HG02759 (cell line): ENCODE data around the gene SPN.
"Not testable (repeated sequence)": the region's sequence is repeated elsewhere in the genome, so short reads cannot be mapped to it uniquely, and the experiment has no call there.

Experiments used
- ATAC-seq: cut with Tn5 transposase; IDR thresholded peaks from one replicate; pipeline ENCODE4 v1.9.1; 2021; ENCODE audit warnings: mild to moderate bottlenecking, moderate library complexity; ENCODE audit not compliant: unreplicated experiment

SPN gene, protein sequence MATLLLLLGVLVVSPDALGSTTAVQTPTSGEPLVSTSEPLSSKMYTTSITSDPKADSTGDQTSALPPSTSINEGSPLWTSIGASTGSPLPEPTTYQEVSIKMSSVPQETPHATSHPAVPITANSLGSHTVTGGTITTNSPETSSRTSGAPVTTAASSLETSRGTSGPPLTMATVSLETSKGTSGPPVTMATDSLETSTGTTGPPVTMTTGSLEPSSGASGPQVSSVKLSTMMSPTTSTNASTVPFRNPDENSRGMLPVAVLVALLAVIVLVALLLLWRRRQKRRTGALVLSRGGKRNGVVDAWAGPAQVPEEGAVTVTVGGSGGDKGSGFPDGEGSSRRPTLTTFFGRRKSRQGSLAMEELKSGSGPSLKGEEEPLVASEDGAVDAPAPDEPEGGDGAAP

DNA sequence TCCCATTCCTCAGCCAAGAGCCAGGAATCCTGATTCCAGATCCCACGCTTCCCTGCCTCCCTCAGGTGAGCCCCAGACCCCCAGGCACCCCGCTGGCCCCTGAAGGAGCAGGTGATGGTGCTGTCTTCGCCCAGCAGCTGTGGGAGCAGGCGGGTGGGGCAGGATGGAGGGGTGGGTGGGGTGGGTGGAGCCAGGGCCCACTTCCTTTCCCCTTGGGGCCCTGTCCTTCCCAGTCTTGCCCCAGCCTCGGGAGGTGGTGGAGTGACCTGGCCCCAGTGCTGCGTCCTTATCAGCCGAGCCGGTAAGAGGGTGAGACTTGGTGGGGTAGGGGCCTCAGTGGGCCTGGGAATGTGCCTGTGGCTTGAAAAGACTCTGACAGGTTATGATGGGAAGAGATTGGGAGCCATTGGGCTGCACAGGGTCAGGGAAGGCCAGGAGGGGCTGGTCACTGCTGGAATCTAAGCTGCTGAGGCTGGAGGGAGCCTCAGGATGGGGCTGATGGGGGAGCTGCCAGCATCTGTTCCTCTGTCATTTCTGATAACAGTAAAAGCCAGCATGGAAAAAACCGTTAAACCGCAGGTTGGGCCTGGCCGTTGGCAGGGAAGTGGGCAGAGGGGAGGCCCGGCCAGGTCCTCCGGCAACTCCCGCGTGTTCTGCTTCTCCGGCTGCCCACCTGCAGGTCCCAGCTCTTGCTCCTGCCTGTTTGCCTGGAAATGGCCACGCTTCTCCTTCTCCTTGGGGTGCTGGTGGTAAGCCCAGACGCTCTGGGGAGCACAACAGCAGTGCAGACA, at the start of gene SPN:
SPN (plus strand) TSS at position 232 of the 791 bp plus-strand sequence; CDS start at position 714, 482 bp downstream.
- ATAC-seq, result peak; percentile 34

DNA sequence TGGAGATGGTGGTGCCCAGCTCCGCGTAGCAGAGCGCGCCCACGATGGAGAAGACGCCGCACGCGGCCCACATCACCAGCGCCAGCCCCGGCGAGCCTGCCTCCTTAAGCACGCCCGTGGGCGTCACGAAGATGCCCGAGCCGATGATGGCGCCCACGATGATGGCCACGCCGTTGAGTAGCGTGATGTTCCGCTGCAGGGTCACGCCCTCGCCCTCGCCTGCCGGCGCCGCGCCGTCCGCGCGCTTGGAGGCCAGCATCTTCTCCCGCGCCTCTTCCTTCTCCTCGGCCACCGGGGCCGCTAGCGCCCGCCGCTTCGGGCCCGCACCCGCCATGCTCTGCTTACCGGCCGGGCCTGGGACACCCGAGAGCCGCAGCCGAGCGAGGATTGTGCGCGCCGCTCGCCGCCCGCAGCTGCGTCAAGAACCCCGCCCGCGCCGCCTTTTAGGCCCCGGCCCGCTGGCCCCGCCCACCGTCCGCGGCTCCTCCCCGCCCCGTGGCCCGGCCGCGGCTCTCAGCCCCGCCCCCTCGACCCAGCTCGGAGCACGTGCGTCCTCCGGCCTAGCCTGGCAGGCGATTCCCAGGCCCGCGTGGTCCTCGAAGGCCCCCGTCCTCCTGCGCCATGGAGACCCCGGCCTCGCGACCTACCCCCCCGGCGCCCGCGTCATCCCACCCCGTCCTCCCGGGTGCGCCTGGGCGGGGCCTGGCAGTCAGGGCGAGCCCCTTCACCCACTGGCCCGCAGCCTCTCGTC, 49.6 kb upstream of the SPN start:
- ATAC-seq, result peak; percentile 59

DNA sequence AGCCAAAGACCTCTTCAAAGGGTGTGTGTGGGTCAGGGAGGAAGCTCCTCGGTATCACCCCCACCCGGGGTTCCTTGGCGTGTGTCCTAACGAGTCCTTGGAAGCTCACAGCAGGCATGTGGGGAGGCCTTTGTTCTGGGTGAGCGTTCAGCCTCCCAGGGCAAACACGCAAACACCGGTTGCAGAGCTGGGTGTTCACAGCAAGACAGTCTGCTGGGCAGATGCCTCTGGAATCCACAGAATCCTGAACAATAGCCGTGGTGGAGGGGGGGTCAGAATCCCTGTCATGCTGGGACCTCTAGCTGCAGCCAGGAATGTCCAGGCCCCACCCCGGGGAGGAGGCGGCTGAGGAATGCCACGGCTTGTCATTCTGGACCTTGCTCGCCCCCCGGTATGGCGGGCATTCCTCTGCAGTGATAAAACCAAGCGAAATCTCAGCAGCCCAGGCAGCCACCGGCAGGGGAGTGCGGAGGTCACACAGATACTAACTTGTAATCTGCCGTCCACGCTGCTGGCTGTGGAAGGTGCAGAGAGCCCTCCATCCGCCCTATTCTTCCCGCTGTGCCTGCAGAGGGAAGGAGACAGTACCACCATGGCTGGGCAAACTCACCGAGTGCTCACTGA, 48.2 kb upstream of the SPN start:
- not testable (repeated sequence) for ATAC-seq

DNA sequence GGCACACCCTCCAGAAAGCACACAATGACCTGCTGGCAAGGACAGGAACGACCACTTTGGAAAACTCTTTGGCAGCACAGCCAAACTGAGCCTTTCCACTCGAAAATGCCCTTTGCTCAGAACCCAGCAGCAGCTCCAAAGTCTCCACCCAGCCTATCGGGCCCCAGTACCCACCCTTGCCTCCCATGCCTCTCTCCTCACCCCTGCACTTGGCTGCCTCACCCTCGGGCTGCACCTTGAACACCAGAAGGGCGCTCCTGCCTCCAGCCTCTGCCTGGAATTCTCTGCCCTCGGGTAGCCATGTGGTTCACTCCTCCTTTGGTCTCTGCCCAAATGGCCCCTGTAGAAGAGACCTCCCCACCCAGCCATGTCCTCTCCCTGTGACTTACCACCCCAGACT, 46.9 kb upstream of the SPN start:
- ATAC-seq, result not testable (repeated sequence)

DNA sequence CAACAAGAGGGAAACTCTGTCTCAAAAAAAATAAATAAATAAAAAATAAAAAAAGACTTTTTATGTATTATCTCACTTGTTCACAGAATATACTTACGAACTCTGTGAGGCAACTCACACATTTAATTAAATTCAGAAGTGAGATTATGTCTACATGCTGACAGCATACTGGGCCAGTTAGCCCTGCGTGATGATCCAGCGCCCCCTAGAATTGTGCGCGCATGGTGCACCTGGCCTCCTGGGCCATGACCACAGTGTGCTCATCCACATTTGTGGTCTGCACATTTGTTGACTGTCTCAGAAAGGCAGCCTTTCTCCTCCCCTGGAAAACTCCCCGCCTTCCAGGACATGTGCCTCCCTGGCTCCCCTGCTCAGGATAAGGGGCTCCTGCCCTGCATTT, 42.5 kb upstream of the SPN start:
- ATAC-seq, result not testable (repeated sequence)

DNA sequence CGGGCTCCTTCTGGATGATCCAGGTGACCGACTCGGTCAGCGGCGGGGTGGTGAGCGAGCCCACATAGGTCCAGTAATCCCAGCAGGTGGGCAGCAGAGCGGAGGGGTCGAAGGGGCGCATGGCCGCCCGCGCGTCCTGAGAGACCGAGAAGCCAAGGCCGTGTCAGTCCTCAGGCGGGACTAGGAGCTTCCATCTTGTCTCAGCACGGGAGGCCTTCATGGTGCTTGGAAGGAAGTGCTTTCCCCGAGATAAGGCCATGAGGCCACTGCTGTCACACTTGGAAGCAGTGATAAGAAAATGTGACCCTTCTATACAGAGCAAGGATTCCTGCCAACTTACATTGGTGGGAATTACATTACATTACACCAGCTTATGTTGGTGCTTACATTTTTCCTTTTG, 40.3 kb upstream of the SPN start:
- not testable (repeated sequence) for ATAC-seq

DNA sequence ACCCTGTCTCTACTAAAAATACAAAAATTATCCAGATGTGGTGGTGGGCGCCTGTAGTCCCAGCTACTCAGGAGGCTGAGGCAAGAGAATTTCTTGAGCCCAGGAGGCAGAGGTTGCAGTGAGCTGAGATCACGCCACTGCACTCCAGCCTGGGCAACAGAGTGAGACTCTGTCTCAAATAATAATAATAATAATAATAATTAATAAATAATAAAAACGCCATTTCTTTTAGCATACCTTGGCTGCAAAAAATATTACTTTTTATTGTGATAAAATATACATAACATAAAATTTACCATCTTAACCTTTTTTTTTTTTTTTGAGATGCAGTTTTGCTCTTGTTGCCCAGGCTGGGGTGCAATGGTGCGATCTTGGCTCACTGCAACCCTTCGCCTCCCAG, 39.8 kb upstream of the SPN start:
- not testable (repeated sequence) for ATAC-seq

DNA sequence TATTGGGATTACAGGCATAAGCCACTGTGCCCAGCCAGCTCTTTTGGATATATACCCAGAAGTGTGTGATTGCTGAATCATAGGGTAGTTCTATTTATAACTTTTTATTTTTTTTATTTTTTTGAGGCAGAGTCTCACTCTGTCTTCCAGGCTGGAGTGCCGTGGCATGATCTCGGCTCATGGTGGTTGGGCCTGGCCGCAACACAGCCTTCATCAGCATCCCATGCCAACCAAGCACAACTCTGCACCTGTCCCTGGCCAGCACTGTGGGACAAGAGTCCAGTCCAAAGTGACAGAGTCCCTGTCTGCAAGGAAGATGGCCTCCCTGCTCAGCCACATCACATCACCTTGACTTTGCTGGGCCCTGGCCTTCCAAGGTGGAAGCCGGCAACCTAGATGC, 37.9 kb upstream of the SPN start:
- not testable (repeated sequence) for ATAC-seq

DNA sequence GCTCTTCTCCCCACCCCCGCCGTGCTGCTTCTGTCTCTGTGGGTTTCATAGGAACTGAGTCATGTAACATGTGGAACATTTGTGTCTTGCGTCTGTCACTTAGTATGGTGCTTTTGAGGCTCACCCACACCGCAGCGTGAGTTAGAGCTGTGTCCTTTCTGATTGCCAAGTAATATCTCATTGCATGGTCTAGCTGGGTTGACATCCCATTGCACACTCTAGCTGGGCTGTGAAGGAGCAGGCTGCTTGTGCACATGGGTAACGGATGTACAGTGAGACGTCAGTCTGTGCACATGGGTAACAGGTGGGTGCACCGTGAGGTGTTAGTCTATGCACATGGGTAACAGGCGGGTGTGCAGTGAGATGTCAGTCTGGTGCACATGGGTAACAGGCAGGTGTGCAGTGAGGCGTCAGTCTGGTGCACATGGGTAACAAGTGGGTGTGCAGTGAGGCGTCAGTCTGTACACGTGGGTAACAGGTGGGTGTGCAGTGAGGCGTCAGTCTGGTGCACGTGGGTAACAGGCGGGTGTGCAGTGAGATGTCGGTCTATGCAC, 36.2 kb upstream of the SPN start:
- ATAC-seq, result peak; percentile 58

DNA sequence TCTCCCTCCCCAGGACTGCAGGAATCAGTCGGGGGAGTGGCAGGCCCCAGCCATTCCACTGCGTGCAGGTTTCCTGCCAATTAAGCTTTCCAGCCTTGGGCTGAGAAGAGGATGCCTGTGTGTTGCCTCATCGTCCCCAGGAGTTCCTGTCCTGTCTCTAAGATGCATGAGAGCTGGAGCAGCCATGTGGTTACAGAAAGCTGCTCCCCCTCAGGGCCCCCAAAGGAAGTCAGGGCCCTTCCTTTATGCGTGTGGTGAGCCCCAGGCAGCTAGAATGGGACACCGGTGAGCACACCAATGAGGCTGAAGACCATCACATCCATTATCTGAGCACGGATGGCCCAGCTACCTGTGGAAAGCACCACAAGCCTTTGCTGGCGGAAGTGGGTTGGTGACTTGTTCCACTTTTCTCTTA, 35.4 kb upstream of the SPN start:
- ATAC-seq, result not testable (repeated sequence)

DNA sequence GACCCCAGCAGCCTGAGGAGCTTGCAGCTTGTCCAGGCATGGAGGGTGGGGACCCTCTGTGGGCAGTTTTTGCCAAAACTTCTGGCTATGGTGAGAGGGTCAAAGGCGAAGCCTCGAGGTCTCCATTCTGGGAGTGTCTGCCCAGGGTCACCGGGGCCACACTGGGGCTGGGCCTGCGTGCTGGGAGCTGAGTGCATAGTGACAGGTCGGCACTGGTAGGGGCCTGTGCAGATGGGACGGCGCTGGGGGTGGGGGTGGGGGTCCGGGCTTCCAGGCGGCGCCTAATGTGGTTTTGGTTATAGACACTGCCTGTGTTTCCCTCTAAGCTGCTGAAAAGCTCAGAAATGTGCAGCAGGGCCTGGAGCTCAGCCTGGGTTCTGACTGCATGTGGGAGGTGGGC, 34.3 kb upstream of the SPN start:
- not testable (repeated sequence) for ATAC-seq

DNA sequence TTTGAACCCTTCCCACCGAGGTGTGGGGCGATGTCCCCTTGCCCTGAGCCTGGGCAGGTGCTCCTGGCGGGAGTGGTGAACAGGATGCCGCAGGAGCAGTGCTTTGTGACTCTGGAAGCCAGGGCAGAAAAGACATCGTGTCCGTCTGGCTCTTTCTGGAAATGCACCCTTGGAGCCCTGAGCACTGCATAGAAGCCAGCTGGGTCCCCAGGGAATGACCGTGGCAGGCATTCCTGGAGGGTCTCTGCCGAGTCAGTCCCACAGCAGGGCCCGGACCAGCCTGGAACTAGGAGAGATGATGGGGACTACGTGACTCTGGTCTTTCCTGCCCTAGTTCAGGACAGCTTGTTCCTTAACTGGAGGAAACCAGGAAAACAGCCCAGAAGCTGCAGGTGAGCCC, 33.7 kb upstream of the SPN start:
- ATAC-seq, result not testable (repeated sequence)

DNA sequence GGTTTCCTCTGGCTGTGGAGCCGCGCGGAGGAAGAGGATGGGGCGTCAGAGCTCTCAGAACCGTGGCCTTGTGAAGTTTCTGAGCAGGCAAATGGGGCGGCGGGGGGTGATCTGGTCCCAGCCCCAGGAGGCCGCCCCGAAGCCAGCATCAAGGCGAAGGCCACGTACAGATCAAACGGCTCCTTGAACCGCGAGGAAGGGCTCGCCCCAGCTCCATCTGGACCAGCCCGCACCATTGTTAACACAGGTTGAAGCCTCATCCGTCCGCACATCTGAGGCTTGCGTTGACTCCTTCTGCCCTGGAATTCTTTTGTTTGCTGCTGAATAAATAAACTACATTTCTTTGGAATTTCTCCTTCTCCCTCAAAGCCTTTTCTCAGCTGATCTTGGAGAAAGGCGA, 31.4 kb upstream of the SPN start:
- ATAC-seq, result not testable (repeated sequence)

DNA sequence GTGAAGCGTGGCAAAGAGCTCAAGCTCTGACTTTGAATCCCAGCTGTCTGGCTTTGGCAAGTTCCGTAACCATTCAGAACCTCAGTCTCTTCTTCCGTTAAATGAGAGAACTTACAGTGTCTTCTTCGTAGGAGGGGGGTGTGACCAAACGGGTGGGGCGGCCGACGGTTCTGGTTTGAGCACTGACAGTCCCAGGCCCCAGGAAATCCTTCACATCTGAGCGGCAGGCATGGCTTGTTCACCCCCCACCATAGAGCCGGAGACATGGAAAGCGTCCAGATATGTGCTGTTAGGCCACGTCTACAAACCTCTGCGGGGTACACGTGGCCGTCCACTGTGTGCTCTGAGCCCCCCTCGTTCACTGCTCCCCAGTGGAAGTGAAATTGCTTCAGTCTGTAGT, 27.1 kb upstream of the SPN start:
- ATAC-seq, result not testable (repeated sequence)

DNA sequence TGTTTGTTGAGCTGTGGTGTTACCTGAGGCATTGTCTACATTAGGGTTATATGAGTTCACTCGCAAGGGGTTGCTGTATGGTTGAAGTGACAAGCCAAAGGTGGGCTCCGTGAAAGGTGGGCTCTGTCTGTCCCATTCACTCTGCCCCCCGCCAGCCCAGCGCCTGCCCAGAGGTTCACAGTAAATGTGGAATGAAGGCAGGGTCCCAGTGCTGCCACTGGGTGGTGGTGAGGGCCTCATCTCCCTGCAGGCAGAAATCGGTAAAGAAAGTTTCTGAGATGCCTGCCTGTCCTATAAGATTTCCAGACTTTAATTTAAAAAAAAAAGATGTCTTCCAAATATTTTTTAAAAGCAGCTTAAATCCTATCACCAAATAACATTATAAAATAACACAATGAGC, 26.7 kb upstream of the SPN start:
- not testable (repeated sequence) for ATAC-seq

DNA sequence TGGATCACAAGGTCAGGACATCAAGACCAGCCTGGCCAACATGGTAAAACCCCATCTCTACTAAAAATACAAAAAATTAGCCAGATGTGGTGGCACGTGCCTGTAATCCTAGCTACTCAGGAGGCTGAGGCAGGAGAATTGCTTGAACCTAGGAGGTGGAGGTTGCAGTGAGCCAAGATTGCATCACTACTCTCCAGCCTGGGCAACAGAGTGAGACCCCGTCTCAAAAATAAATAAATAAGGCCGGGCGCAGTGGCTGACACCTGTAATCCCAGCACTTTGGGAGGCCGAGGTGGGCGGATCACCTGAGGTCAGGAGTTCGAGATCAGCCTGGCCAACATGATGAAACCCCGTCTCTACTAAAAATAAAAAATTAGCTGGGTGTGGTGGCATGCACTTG, 24.3 kb upstream of the SPN start:
- not testable (repeated sequence) for ATAC-seq

DNA sequence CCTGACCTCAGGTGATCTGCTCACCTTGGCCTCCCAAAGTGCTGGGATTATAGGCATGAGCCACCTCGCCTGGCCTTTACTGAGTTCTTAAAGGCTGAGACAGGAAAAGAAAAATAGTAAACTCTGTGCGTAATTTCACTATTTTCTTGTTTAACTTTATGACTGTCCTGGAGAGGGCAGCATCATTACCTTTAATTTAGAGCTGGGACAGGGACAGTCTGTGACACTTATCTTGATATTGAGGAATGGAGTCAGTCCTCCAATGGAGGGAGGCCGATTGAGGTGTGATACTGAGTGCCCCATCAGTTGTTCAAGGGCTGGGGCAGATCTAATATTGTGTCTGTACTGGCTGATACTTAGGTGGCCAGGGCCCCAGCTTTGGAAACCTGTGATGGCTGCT, 21.5 kb upstream of the SPN start:
- ATAC-seq, result no peak

DNA sequence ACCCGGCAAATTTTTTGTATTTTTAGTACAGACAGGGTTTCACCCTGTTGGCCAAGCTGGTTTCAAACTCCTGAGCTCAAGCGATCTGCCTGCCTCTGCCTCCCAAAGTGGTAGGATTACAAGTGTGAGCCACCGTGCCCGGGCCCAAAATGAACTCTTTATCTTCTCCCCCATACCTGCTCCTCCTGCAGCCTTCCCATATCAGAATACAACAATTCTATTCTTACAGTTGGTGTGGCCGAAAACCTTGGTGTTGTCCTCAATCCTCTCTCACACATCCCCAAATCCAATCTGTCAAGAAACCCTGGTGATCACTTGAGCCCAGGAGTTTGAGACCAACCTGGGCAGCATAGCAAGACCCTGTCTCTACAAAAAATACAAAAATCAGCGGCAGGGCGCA, 19.5 kb upstream of the SPN start:
- ATAC-seq, result no peak

DNA sequence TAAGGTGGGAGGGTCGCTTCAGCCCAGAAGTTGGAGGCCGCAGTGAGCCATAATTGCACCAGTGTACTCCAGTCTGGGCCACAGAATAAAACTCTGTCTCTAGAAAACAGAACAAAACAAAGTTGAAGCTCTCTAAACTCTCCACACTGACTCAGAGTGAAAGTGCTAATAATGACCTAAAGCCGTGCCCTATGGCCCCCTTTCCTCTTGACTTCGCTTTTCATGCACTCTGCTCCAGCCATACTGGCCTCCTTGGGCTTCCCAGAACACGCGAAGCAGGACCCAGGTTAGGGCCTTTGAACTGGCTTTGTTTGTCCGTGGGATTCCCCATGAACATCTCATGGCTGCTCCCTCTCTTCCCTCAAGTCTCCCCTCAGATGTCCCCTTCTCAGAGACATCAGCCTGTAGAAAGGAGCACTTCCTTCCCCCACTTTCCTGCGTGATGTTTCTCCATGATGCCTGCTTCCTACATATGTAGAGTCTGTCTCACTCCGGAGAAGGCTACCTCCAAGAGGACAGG, 18.6 kb upstream of the SPN start:
- ATAC-seq, result peak; percentile 61

DNA sequence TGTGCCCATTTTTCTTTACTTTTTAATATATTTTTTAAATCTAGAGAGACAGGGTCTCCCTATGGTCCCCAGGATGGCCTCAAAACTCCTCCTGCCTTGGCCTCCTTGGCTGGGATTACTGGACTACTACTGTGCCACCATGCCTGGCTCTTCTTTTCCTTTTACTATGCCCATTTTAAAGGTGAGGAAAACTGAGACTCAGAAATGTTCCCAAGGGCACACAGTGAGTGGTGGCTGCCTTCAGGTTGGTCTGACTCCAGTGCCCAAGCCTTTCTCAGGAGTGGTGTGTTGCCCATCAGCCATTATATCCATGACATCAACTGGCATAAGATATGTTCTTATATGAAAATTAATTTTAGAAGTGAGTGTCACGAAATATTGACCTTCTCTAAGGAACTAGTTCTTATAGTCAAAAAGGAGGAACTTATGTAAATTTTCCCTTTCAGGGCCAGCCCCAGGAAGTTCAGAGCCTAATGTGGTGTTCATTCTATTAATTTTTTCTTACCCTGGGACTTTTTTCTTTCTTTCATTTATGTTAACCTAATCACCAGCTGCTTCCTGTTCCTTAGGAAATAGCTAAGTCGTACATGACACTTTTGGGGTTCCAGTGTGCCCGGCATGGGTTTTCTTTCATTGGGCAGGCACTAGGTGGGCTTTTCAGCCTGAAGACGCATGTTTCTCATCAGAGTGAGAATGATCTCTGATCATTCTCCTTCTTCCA, 17.9 kb upstream of the SPN start:
- ATAC-seq, result no peak
